A549 (cell line): Measurements from ENCODE around the gene RNF126. TPM values are rescaled to one million over a fixed set of nuclear protein-coding genes. Genes with fewer than 3 reads are reported as not detected.
A peak's percentile ranks its signal among the peaks of the same experiment; 100 is the strongest.

Experiments used
- ATAC-seq, 2 experiments: fragments of 200-7000 bp in 1 of 2; fragments of >200 bp in 1 of 2; cut with Nextera tagmentation in 1 of 2; cut with Tn5 transposase in 1 of 2; 3 replicates each; pipeline versions ENCODE4 v1.8.0 to v1.9.1; 2018 to 2020; ENCODE audit warnings: mild to moderate bottlenecking in 1 of 2, moderate library complexity in 1 of 2
- CTCF ChIA-PET: fragments of 300-600 bp; sonication (Branson Sonifier 250); formaldehyde crosslinking; extraction: SDS; loops from one replicate; lab custom pipeline; 2021; ENCODE audit warnings: antibody characterized with exemption, inconsistent platforms; lab: Yijun Ruan, JAX
- POLR2A ChIA-PET: fragments of 350-600 bp; formaldehyde crosslinking; extraction: SDS; loops from one replicate; lab custom pipeline; 2021; ENCODE audit warnings: antibody characterized with exemption, inconsistent platforms; lab: Yijun Ruan, JAX
- DNase-seq, 2 experiments: peaks; one replicate each; pipeline versions ENCODE4 v3.0.0 to v3.0.0-alpha.2; 2011 to 2016; ENCODE audit warnings: low read depth in 1 of 2, low spot score in 1 of 2
- FAIRE-seq: peaks from 2 replicates; lab custom pipeline; 2011; peaks lifted over from hg19 to GRCh38; lab: Jason Lieb, UNC
- H3K27ac ChIP-seq, 2 experiments: fragments of >200 bp; sonication (Bioruptor Twin); formaldehyde crosslinking; 3 replicates each; pipeline ENCODE4 v1.5.1; 2016 to 2017
- H3K4me1 ChIP-seq: fragments of >200 bp; sonication (Bioruptor Twin); formaldehyde crosslinking; 3 replicates; pipeline ENCODE4 v1.6.1; 2016
- H3K4me2 ChIP-seq: fragments of >200 bp; sonication (Bioruptor Twin); formaldehyde crosslinking; 3 replicates; pipeline ENCODE4 v1.6.1; 2016
- H3K4me3 ChIP-seq: fragments of >200 bp; sonication (Bioruptor Twin); formaldehyde crosslinking; 3 replicates; pipeline ENCODE4 v1.5.1; 2016
- H3K9me3 ChIP-seq: fragments of >200 bp; sonication (Bioruptor Twin); formaldehyde crosslinking; 3 replicates; pipeline ENCODE4 v1.6.1; 2016
- ATOH8 ChIP-seq: fragments of 250-450 bp; sonication (Bioruptor Pico); IDR thresholded peaks from 2 replicates; pipeline ENCODE4 v1.5.0; 2020; ENCODE audit warnings: low read depth, mild to moderate bottlenecking, moderate library complexity
- BCL3 ChIP-seq: fragments of >200 bp; sonication (Bioruptor Twin); formaldehyde crosslinking; IDR thresholded peaks from 3 replicates; pipeline ENCODE4 v1.6.1; 2016
- EHMT2 ChIP-seq: fragments of 200-600 bp; sonication (generic); IDR thresholded peaks from 2 replicates; pipeline ENCODE4 v1.6.1; 2016; ENCODE audit warnings: antibody characterized with exemption, low read depth, mild to moderate bottlenecking, moderate library complexity
- EP300 ChIP-seq, 2 experiments: fragments of >200 bp; sonication (Bioruptor Twin); formaldehyde crosslinking; IDR thresholded peaks; 2 replicates in 1 of 2; 3 replicates in 1 of 2; pipeline ENCODE4 v1.6.1; 2016 to 2017
- FOSL2 ChIP-seq, 2 experiments: fragments of 450-650 bp in 1 of 2; fragments of >200 bp in 1 of 2; sonication (Bioruptor Twin) in 1 of 2; formaldehyde crosslinking; IDR thresholded peaks; 2 replicates each; pipeline versions ENCODE4 v1.5.0 to v1.6.1; 2016 to 2020; ENCODE audit warnings: mild to moderate bottlenecking in 1 of 2, moderate library complexity in 1 of 2
- FOXS1 ChIP-seq: fragments of 250-450 bp; sonication (Bioruptor Pico); IDR thresholded peaks from 2 replicates; pipeline ENCODE4 v1.5.0; 2020; ENCODE audit warnings: mild to moderate bottlenecking, moderate library complexity
- HDAC2 ChIP-seq: fragments of 200-600 bp; sonication (generic); IDR thresholded peaks from 2 replicates; pipeline ENCODE4 v1.6.1; 2016
- HOXA7 ChIP-seq: fragments of 250-450 bp; sonication (Bioruptor Pico); IDR thresholded peaks from 2 replicates; pipeline ENCODE4 v1.5.0; 2020; ENCODE audit warnings: mild to moderate bottlenecking, moderate library complexity
- HOXB13 ChIP-seq: fragments of 250-450 bp; sonication (Bioruptor Pico); IDR thresholded peaks from 2 replicates; pipeline ENCODE4 v1.5.0; 2020; ENCODE audit warnings: low read depth, mild to moderate bottlenecking, moderate library complexity
- MAZ ChIP-seq: fragments of 150-350 bp; IDR thresholded peaks from 2 replicates; pipeline ENCODE4 v1.6.1; 2014; ENCODE audit warnings: antibody characterized with exemption, low read depth, low read length, borderline replicate concordance
- RFX5 ChIP-seq: fragments of 450-650 bp; IDR thresholded peaks from 2 replicates; pipeline ENCODE4 v1.7.1; 2014; ENCODE audit warnings: antibody characterized with exemption, mild to moderate bottlenecking, moderate library complexity
- TFCP2L1 ChIP-seq: fragments of 250-450 bp; sonication (Bioruptor Pico); IDR thresholded peaks from 2 replicates; pipeline ENCODE4 v1.5.0; 2021; ENCODE audit warnings: mild to moderate bottlenecking
- USF2 ChIP-seq: fragments of 450-650 bp; IDR thresholded peaks from 2 replicates; pipeline ENCODE4 v1.6.1; 2014; ENCODE audit warnings: antibody characterized with exemption
- ZC3H11A ChIP-seq: fragments of 450-650 bp; IDR thresholded peaks from 2 replicates; pipeline ENCODE4 v1.6.1; 2014; ENCODE audit warnings: antibody characterized with exemption, mild to moderate bottlenecking
- WGBS: methylation state at CpG from one replicate; pipeline ENCODE4 v1.1.6; 2017; ENCODE audit errors: missing lambda C conversion rate; 5-methylcytosine and 5-hydroxymethylcytosine counted together
- polyA plus RNA-seq, 4 experiments: library from polyadenylated mRNA; depleted of rRNA in 3 of 4; stranded (reverse); fragments of >200 nt; fragmentation: RNase III in 1 of 4; extraction: RNeasy Plus Mini Kit Qiagen cat#74134 plus additional on column Dnase treatment in 1 of 4; gene quantifications; 2 replicates in 3 of 4; 3 replicates in 1 of 4; pipeline ENCODE4 v1.2.3, GENCODE V29; 2011 to 2017
- TF ChIP-seq, protein P1 (sequence below): fragments of >200 bp; sonication (Bioruptor Twin); formaldehyde crosslinking; IDR thresholded peaks from 2 replicates; pipeline ENCODE4 v1.6.1; 2016
- TF ChIP-seq, protein P2 (sequence below): IDR thresholded peaks from 2 replicates; pipeline ENCODE4 v1.6.1; 2012
- TF ChIP-seq, protein P3 (sequence below): fragments of 200-600 bp; sonication (generic); IDR thresholded peaks from 2 replicates; pipeline ENCODE4 v1.6.1; 2016; ENCODE audit warnings: antibody characterized with exemption, mild to moderate bottlenecking, moderate library complexity

The RNF126 gene
- polyA plus RNA-seq, 2 of the 4 experiments (the other 2 are of a cell fraction), result 3.1 to 35.0 TPM

GRCh38 chr19:609004-609346 is 54.0 kb downstream of the RNF126 start (continued):
- no peak for TF ChIP-seq MAZ
- TF ChIP-seq USF2, result no peak
- TF ChIP-seq FOSL2 (IDR thresholded peaks at IDR 0.05), result no peak
- TF ChIP-seq FOSL2 (CRISPR knock-in tag; IDR thresholded peaks at IDR 0.05), result no peak
- no peak for TF ChIP-seq ATOH8
- TF ChIP-seq HOXA7 (CRISPR knock-in tag), result no peak
- no peak for TF ChIP-seq FOXS1
- TF ChIP-seq, protein P1, sequence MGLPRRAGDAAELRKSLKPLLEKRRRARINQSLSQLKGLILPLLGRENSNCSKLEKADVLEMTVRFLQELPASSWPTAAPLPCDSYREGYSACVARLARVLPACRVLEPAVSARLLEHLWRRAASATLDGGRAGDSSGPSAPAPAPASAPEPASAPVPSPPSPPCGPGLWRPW, result no peak

DNA sequence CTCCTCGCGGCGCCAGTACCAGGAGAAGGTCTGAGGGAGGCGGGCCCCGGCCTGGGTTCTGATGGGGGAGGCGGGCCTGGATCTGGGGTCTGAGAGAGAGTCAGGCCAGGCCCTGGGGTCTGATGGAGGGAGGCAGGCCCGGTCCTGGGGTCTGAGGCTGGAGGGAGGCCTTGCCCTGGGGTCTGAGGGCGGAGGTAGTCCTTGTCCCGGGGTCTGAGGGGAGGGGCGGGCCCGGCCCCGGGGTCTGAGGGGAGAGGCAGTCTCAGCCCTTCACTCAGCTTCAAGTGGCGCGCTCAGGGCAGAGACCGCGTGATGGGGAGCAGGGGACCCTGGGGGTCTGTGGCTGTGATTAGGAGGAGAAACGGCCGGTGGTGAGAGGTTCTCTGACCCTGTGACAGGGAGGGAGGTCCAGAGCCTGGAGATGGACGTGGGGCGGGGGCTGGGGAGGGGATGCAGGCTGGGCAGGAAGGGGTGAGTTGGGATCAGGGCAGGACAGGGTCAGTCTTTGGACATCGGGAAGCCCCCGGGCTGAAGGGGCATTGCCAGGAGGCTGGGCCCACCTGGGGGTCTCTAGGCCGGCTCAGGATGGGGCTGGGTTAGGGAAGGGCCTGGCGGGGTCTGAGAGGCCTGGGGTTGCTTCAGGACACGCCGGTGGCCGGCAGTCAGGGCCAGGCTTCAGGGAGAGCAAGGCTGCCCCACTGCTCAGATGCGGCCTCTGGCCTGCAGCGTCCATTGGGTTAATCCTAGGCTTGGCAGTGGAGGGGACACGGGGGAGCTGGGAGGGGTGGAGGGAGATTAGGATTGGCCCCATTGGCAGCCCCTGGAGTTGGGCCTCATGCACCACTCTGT is 54.6 kb downstream of the RNF126 start:
- WGBS, result 93% methylated on average over 8 of the region's 30 CpGs
- peaks cover 40% of the 10 kb centered on the region for H3K4me1 ChIP-seq
- CTCF ChIA-PET, result interaction anchor here (0.7 to 1.5 kb wide), 3 partner anchors 9 to 24 kb away, joined by 3 read pairs; no protein-coding TSS in a partner anchor
- no peak for TF ChIP-seq ATOH8
- TF ChIP-seq RFX5, result no peak
- TF ChIP-seq, protein P1, result no peak
- no peak for TF ChIP-seq BCL3
- 0 out of 2 replicates have a peak, but pooled peaks have one; percentile 11 for TF ChIP-seq HOXB13 (CRISPR knock-in tag)
- 0 out of 2 replicates have a peak, but pooled peaks have one; percentile 32 for TF ChIP-seq TFCP2L1 (CRISPR knock-in tag)
- TF ChIP-seq EHMT2, result no peak
- no peak for TF ChIP-seq EP300 (IDR thresholded peaks at IDR 0.05)
- TF ChIP-seq, protein P2, sequence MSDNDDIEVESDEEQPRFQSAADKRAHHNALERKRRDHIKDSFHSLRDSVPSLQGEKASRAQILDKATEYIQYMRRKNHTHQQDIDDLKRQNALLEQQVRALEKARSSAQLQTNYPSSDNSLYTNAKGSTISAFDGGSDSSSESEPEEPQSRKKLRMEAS, result no peak
- TF ChIP-seq HDAC2, result no peak
- TF ChIP-seq, protein P3, sequence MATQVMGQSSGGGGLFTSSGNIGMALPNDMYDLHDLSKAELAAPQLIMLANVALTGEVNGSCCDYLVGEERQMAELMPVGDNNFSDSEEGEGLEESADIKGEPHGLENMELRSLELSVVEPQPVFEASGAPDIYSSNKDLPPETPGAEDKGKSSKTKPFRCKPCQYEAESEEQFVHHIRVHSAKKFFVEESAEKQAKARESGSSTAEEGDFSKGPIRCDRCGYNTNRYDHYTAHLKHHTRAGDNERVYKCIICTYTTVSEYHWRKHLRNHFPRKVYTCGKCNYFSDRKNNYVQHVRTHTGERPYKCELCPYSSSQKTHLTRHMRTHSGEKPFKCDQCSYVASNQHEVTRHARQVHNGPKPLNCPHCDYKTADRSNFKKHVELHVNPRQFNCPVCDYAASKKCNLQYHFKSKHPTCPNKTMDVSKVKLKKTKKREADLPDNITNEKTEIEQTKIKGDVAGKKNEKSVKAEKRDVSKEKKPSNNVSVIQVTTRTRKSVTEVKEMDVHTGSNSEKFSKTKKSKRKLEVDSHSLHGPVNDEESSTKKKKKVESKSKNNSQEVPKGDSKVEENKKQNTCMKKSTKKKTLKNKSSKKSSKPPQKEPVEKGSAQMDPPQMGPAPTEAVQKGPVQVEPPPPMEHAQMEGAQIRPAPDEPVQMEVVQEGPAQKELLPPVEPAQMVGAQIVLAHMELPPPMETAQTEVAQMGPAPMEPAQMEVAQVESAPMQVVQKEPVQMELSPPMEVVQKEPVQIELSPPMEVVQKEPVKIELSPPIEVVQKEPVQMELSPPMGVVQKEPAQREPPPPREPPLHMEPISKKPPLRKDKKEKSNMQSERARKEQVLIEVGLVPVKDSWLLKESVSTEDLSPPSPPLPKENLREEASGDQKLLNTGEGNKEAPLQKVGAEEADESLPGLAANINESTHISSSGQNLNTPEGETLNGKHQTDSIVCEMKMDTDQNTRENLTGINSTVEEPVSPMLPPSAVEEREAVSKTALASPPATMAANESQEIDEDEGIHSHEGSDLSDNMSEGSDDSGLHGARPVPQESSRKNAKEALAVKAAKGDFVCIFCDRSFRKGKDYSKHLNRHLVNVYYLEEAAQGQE, result no peak
- no peak for TF ChIP-seq ZC3H11A
- TF ChIP-seq, all 56 proteins: peak for 2
- POLR2A ChIA-PET, result no interaction called here
- Histone ChIP-seq H3K9me3 (no peaks in the 10 kb centered on the region), H3K4me2 (peak overlapping the region; percentile 43; the same call in 2 of the 3 replicates), H3K4me3 (no peak overlapping the region), H3K27ac (peak overlapping the region; percentile 72 to 86; a peak in 5 of 6 replicates)
- no peak for DNase-seq
- FAIRE-seq, result no peak
- ATAC-seq, result peak; percentile 27 to 61; a peak in 3 of 6 replicates
